ENCODE results near the gene STAB2.

STAB2 gene

DNA sequence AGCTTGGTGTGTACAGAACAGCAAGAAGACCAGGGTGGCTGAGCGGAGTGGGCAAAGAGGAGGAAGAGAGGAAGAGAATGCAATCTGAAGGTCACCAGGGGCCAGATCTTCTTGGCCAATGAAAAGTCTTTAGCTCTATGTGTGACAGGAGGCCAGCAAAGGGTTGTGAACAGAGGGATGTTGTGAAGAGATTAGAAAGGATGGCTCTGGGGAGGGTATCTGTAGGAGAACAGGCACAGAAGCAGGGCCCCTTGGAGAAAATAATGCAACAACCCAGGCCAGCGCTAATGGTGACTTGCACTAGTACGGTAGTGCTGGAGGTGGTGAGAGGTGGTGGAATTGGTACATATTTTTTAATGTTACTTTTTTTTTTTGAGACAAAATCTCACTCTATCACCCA is 156.7 kb downstream of the STAB2 start:
- no peak for TF ChIP-seq EZH2 (optimal IDR thresholded peaks at IDR 0.05; ENCODE audit: low read depth, low read length)
- no peak for TF ChIP-seq EZH2phosphoT487 (IDR thresholded peaks at IDR 0.05; ENCODE audit: low read length)
- no peak for TF ChIP-seq CTCF (IDR thresholded peaks at IDR 0.05; ENCODE audit: low read length)
- Histone ChIP-seq H2AFZ (ENCODE audit: low read length) (no peak overlapping the region), H3K4me2 (ENCODE audit: low read depth, low read length) (no peak overlapping the region), H3K27me3 (replicated peaks; ENCODE audit: insufficient read depth, low read length) (no peaks in the 10 kb centered on the region), H3K9me2 (replicated peaks; ENCODE audit: insufficient read depth, low read length) (no peaks in the 10 kb centered on the region), H3K4me3 (ENCODE audit: low read length) (no peak overlapping the region), H3K27ac (ENCODE audit: low read length) (no peak overlapping the region), H4K20me1 (ENCODE audit: insufficient read depth, low read length) (no peaks in the 10 kb centered on the region), H3K9me3 (replicated peaks; ENCODE audit: insufficient read depth, low read length) (no peaks in the 10 kb centered on the region), H3F3A (ENCODE audit: insufficient read depth, low read length) (no peaks in the 10 kb centered on the region), H3K79me2 (ENCODE audit: low read length) (no peaks in the 10 kb centered on the region), H3K9ac (ENCODE audit: low read length) (no peak overlapping the region), H3K4me1 (ENCODE audit: low read length) (no peaks in the 10 kb centered on the region), H3K36me3 (replicated peaks; ENCODE audit: insufficient read depth, low read length) (no peaks in the 10 kb centered on the region)
- DNase-seq = no peak

GRCh38 chr12:103745962-103746361 is 158.9 kb downstream of the STAB2 start:
- no peak for DNase-seq
- Histone ChIP-seq H2AFZ (ENCODE audit: low read length) (no peak overlapping the region), H3K27me3 (replicated peaks; ENCODE audit: insufficient read depth, low read length) (no peaks in the 10 kb centered on the region), H3F3A (ENCODE audit: insufficient read depth, low read length) (no peaks in the 10 kb centered on the region), H3K4me1 (ENCODE audit: low read length) (no peaks in the 10 kb centered on the region), H4K20me1 (ENCODE audit: insufficient read depth, low read length) (no peaks in the 10 kb centered on the region), H3K4me2 (ENCODE audit: low read depth, low read length) (no peak overlapping the region), H3K9me2 (replicated peaks; ENCODE audit: insufficient read depth, low read length) (no peaks in the 10 kb centered on the region), H3K9ac (ENCODE audit: low read length) (no peak overlapping the region), H3K36me3 (replicated peaks; ENCODE audit: insufficient read depth, low read length) (no peaks in the 10 kb centered on the region), H3K9me3 (replicated peaks; ENCODE audit: insufficient read depth, low read length) (no peaks in the 10 kb centered on the region), H3K27ac (ENCODE audit: low read length) (no peak overlapping the region), H3K4me3 (ENCODE audit: low read length) (no peak overlapping the region), H3K79me2 (ENCODE audit: low read length) (no peaks in the 10 kb centered on the region)
- no peak for TF ChIP-seq EZH2phosphoT487 (IDR thresholded peaks at IDR 0.05; ENCODE audit: low read length)
- TF ChIP-seq EZH2 (optimal IDR thresholded peaks at IDR 0.05; ENCODE audit: low read depth, low read length) = no peak
- no peak for TF ChIP-seq CTCF (IDR thresholded peaks at IDR 0.05; ENCODE audit: low read length)

GRCh38 chr12:103748002-103748401 is 160.9 kb downstream of the STAB2 start:
- Histone ChIP-seq H3K4me2 (ENCODE audit: low read depth, low read length) (no peak overlapping the region), H3F3A (ENCODE audit: insufficient read depth, low read length) (no peaks in the 10 kb centered on the region), H3K36me3 (replicated peaks; ENCODE audit: insufficient read depth, low read length) (no peaks in the 10 kb centered on the region), H4K20me1 (ENCODE audit: insufficient read depth, low read length) (no peaks in the 10 kb centered on the region), H3K4me1 (ENCODE audit: low read length) (no peaks in the 10 kb centered on the region), H2AFZ (ENCODE audit: low read length) (no peak overlapping the region), H3K27me3 (replicated peaks; ENCODE audit: insufficient read depth, low read length) (no peaks in the 10 kb centered on the region), H3K9me3 (replicated peaks; ENCODE audit: insufficient read depth, low read length) (no peaks in the 10 kb centered on the region), H3K9ac (ENCODE audit: low read length) (no peak overlapping the region), H3K4me3 (ENCODE audit: low read length) (no peak overlapping the region), H3K27ac (ENCODE audit: low read length) (no peak overlapping the region), H3K9me2 (replicated peaks; ENCODE audit: insufficient read depth, low read length) (no peaks in the 10 kb centered on the region), H3K79me2 (ENCODE audit: low read length) (no peaks in the 10 kb centered on the region)
- DNase-seq = no peak
- no peak for TF ChIP-seq EZH2 (optimal IDR thresholded peaks at IDR 0.05; ENCODE audit: low read depth, low read length)
- TF ChIP-seq CTCF (IDR thresholded peaks at IDR 0.05; ENCODE audit: low read length) = no peak
- no peak for TF ChIP-seq EZH2phosphoT487 (IDR thresholded peaks at IDR 0.05; ENCODE audit: low read length)
